HG02938 (cell line): ENCODE data around the gene CRYBG2.
"Not testable (repeated sequence)": the region's sequence is repeated elsewhere in the genome, so short reads cannot be mapped to it uniquely, and the experiment has no call there.

ENCODE experiments used
- ATAC-seq: cut with Tn5 transposase; IDR thresholded peaks from one replicate; pipeline ENCODE4 v1.9.1; 2021; ENCODE audit warnings: mild to moderate bottlenecking, moderate library complexity; ENCODE audit not compliant: unreplicated experiment

The CRYBG2 gene

GRCh38 chr1:26350701-26351589 lies 3.0 kb downstream of the CRYBG2 start:
- ATAC-seq: no peak

- no peak for ATAC-seq
These were observed 3.6 kb downstream of the CRYBG2 start for GRCh38 chr1:26350343-26350700.

GRCh38 chr1:26349877-26350244 lies 4.1 kb downstream of the CRYBG2 start:
- no peak for ATAC-seq

- no peak for ATAC-seq
These were observed 4.6 kb downstream of the CRYBG2 start for GRCh38 chr1:26349188-26349876.

- no peak for ATAC-seq
These were observed 7.5 kb downstream of the CRYBG2 start for GRCh38 chr1:26346274-26347033.

GRCh38 chr1:26345718-26346117 lies 8.2 kb downstream of the CRYBG2 start:
- ATAC-seq: no peak

- ATAC-seq: no peak
These were observed 9.6 kb downstream of the CRYBG2 start for GRCh38 chr1:26344147-26344920.

GRCh38 chr1:26340047-26340481 lies 13.9 kb downstream of the CRYBG2 start:
- ATAC-seq: no peak

GRCh38 chr1:26338670-26339069 lies 15.3 kb downstream of the CRYBG2 start:
- no peak for ATAC-seq

- ATAC-seq: no peak
These were observed 16.3 kb downstream of the CRYBG2 start for GRCh38 chr1:26337625-26338024.

- no peak for ATAC-seq
These were observed 16.8 kb downstream of the CRYBG2 start for GRCh38 chr1:26337206-26337535.

GRCh38 chr1:26336477-26337205 lies 17.3 kb downstream of the CRYBG2 start:
- no peak for ATAC-seq

GRCh38 chr1:26335774-26336476 lies 18.0 kb downstream of the CRYBG2 start:
- no peak for ATAC-seq

- ATAC-seq: not testable (repeated sequence)
These were observed 20.6 kb downstream of the CRYBG2 start for GRCh38 chr1:26333312-26333711.

- ATAC-seq: no peak
These were observed 23.7 kb downstream of the CRYBG2 start for GRCh38 chr1:26330276-26330675.

- ATAC-seq: not testable (repeated sequence)
These were observed 24.6 kb downstream of the CRYBG2 start for GRCh38 chr1:26329380-26329779.

GRCh38 chr1:26328597-26328996 lies 25.3 kb downstream of the CRYBG2 start:
- no peak for ATAC-seq

GRCh38 chr1:26327956-26328362 lies 26.0 kb downstream of the CRYBG2 start:
- no peak for ATAC-seq

- ATAC-seq: no peak
These were observed 29.4 kb downstream of the CRYBG2 start for GRCh38 chr1:26324550-26324949.

GRCh38 chr1:26323382-26323781 lies 30.5 kb downstream of the CRYBG2 start:
- ATAC-seq: no peak
